Measurements from ENCODE around the gene TUSC2. TPM values are rescaled to one million over a fixed set of nuclear protein-coding genes. Genes with fewer than 3 reads are reported as not detected.
A peak's percentile ranks its signal among the peaks of the same experiment; 100 is the strongest.

Gene TUSC2
- total and polyA plus RNA-seq, 2 of the 8 experiments (the other 6 are each of a cell fraction or from before 2014, with no cell fraction given), result 33.3 to 65.4 TPM

DNA sequence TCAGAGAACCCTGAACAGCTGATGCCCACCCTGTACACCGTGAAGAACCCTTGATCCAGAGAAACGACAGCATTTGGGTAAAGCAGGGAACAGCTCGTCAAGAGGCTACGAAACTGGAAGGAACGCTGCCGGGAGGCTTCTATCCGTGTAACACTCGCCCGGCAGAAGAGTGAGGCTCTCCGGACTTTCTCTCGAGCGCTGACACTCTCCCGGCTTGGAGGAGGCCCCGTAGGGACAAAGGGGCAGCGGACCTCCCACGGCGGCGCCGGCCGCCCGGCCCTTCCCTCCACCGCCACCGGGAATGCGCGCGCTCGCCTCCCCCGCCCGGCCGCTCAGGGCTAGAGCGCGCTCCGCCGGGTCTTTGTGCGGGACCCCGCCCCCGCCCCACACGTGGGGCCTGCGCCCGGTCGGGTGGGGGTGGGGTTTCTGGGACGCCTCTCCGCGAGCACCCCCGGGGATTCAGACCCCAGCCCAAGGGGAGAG lies 7.1 kb downstream of the TUSC2 start:
- peak overlapping the region; percentile 29 for H4K91ac ChIP-seq (replicated peaks; ENCODE audit: insufficient read length, low read length)
- H3K4me3 ChIP-seq (ENCODE audit: extremely low read depth in 1 of 4, insufficient read depth in 2 of 4, low read depth in 3 of 4, low read length in 4 of 4), result peak overlapping the region; percentile 89 to 96 (median 94)
- POLR2A ChIA-PET (ENCODE audit: partially characterized antibody), result interaction anchor here (0.6 to 12.6 kb wide), 16 partner anchors 9 to 160 kb away, joined by 3 to 149 read pairs (median 6); partner anchors contain the start of genes GNAI2, HYAL1, HYAL3 and IFRD2
- peaks cover 20% of the 10 kb centered on the region for H3K79me1 ChIP-seq (ENCODE audit: low read depth, low read length)
- no peak overlapping the region for H3K14ac ChIP-seq (ENCODE audit: insufficient read length)
- peaks cover 17% of the 10 kb centered on the region for H3K23me2 ChIP-seq (ENCODE audit: low read depth, low read length)
- TF ChIP-seq MAX (IDR thresholded peaks at IDR 0.05), result peak; percentile 72
- TF ChIP-seq CBX5 (IDR thresholded peaks at IDR 0.05; ENCODE audit: low read depth, low read length), result no peak
- TF ChIP-seq SIN3A (conservative IDR thresholded peaks at IDR 0.05 in 1 of 2, IDR thresholded peaks at IDR 0.05 in 1 of 2; ENCODE audit: low read depth in 1 of 2, low read length in 2 of 2), result peak in 1 of 2 experiments; percentile 75; a peak in 2 of 4 replicates
- TF ChIP-seq SAP30 (IDR thresholded peaks at IDR 0.05; ENCODE audit: insufficient read depth, insufficient replicate concordance, low read length), result peak; percentile 73
- TF ChIP-seq USF2 (IDR thresholded peaks at IDR 0.05; ENCODE audit: low read length), result 0 out of 2 replicates have a peak, but pooled peaks have one; percentile 35
- TF ChIP-seq RNF2 (IDR thresholded peaks at IDR 0.05; ENCODE audit: borderline replicate concordance, low read depth, low read length, missing control alignments, poor library complexity, severe bottlenecking), result no peak
- peak; percentile 30 for TF ChIP-seq ASH2L (IDR thresholded peaks at IDR 0.05; ENCODE audit: low read length)
- peak; percentile 8 for TF ChIP-seq KDM4A (IDR thresholded peaks at IDR 0.05; ENCODE audit: low read depth, low read length, severe bottlenecking)
- TF ChIP-seq TEAD4 (IDR thresholded peaks at IDR 0.05; ENCODE audit: low read depth, low read length), result peak; percentile 34; the same call in 1 of the 2 replicates
- peak overlapping the region; percentile 4; the same call in 1 of the 2 replicates for H3K18ac ChIP-seq (ENCODE audit: extremely low read depth, low read length)
- no peak overlapping the region for H3K4ac ChIP-seq (replicated peaks; ENCODE audit: insufficient read length, low read depth, low read length)
- peak overlapping the region; percentile 99 for H2BK5ac ChIP-seq (ENCODE audit: low read depth, low read length)
- peak overlapping the region; percentile 97 for H3K4me2 ChIP-seq (ENCODE audit: insufficient read depth in 1 of 2, low read depth in 2 of 2, low read length in 2 of 2)
- 0 out of 2 replicates have a peak overlapping the region, but pooled peaks have one; percentile 3 for H2BK12ac ChIP-seq (ENCODE audit: low read depth, low read length)
- peak in 1 of 2 experiments; percentile 90 for DNase-seq (ENCODE audit: low read depth in 1 of 2, low spot score in 2 of 2)
- peaks cover 0 to 25% of the 10 kb centered on the region in 2 experiments; a peak in 3 of 4 replicates for H3K79me2 ChIP-seq (ENCODE audit: control insufficient read depth in 1 of 2, insufficient read depth in 2 of 2, low read length in 2 of 2)
- H3K27ac ChIP-seq (ENCODE audit: low read depth, low read length), result peak overlapping the region; percentile 100
- H3K9ac ChIP-seq (replicated peaks in 1 of 4; ENCODE audit: extremely low read depth in 1 of 4, low read depth in 3 of 4, low read length in 3 of 4), result peak overlapping the region; percentile 89 to 100 (median 98)
- peak overlapping the region; percentile 3 for H3K56ac ChIP-seq (replicated peaks; ENCODE audit: insufficient read length, low read depth, low read length)
- H2BK120ac ChIP-seq (replicated peaks; ENCODE audit: low read depth, low read length), result no peak overlapping the region
- H3K9me3 ChIP-seq (ENCODE audit: insufficient read depth in 2 of 2, low read depth in 1 of 2, low read length in 1 of 2), result no peaks in the 10 kb centered on the region
- peak overlapping the region; percentile 90 for H4K5ac ChIP-seq (ENCODE audit: insufficient read length, low read depth, low read length)
- CTCF ChIA-PET (ENCODE audit: partially characterized antibody), result interaction anchor here (0.5 to 5.6 kb wide), 23 partner anchors 11 to 1340 kb away, joined by 3 to 60 read pairs (median 4); partner anchors contain the start of genes CYB561D2, HYAL1, HYAL3 and NAA80
- no peak overlapping the region for H2BK20ac ChIP-seq (ENCODE audit: low read length)
- no peak overlapping the region; the same call in 1 of the 2 replicates for H2BK15ac ChIP-seq (ENCODE audit: low read length)
- peaks cover 19 to 38% (median 30%) of the 10 kb centered on the region in 4 experiments for H3K36me3 ChIP-seq (ENCODE audit: control insufficient read depth in 2 of 4, insufficient read depth in 4 of 4, low read length in 3 of 4)
- H4K8ac ChIP-seq (ENCODE audit: extremely low read depth, insufficient read depth, low read length), result peak overlapping the region; percentile 99; the same call in 1 of the 2 replicates
- H3K23ac ChIP-seq (ENCODE audit: insufficient read length), result no peak overlapping the region
- 0% methylated on average over 19 of the region's 45 CpGs; no CpG with 5 or more reads in 1 of the 2 experiments for WGBS, 2 experiments (ENCODE audit: extremely low coverage in 1 of 2, insufficient coverage in 1 of 2, insufficient read length in 1 of 2, insufficient replicate concordance in 2 of 2, low coverage in 1 of 2, low lambda C conversion rate in 2 of 2, missing lambda C conversion rate in 1 of 2)
- peaks cover 0 to 35% (median 19%) of the 10 kb centered on the region in 4 experiments; a peak in 6 of 7 replicates for H3K4me1 ChIP-seq (replicated peaks in 1 of 4; ENCODE audit: control insufficient read depth in 3 of 4, insufficient read depth in 4 of 4, low read length in 3 of 4)
- H2AFZ ChIP-seq (ENCODE audit: low read length), result no peak overlapping the region
- H4K20me1 ChIP-seq (replicated peaks in 1 of 2; ENCODE audit: control insufficient read depth in 1 of 2, insufficient read depth in 2 of 2, low read length in 2 of 2), result peaks cover 19 to 31% of the 10 kb centered on the region in 2 experiments
- no peak overlapping the region for H2AK5ac ChIP-seq (ENCODE audit: low read depth, low read length)
- FAIRE-seq, result no peak
- H3K27me3 ChIP-seq (replicated peaks in 1 of 4; ENCODE audit: control insufficient read depth in 3 of 4, extremely low read depth in 1 of 4, insufficient read depth in 3 of 4, low read length in 3 of 4), result no peaks in the 10 kb centered on the region
